CD4-positive, alpha-beta T cell (primary cell): ENCODE measurements around the gene LMNTD2. TPM values are rescaled to one million over a fixed set of nuclear protein-coding genes. Genes with fewer than 3 reads are reported as not detected.

ENCODE experiments used
- ATAC-seq: fragments of 200-7000 bp; cut with Tn5 transposase; one replicate; pipeline ENCODE4 v1.10.0; 2022; ENCODE audit warnings: mild to moderate bottlenecking; ENCODE audit not compliant: poor library complexity
- CTCF ChIA-PET: fragments of 350-600 bp; sonication (Branson Sonifier 250); formaldehyde crosslinking; loops from one replicate; lab custom pipeline; 2021; ENCODE audit warnings: antibody characterized with exemption, inconsistent platforms; lab: Charles Lee
- POLR2A ChIA-PET: fragments of 350-600 bp; sonication (Branson Sonifier 250); formaldehyde crosslinking; loops from one replicate; lab custom pipeline; 2021; ENCODE audit warnings: antibody characterized with exemption, inconsistent platforms; lab: Charles Lee
- DNase-seq, 14 experiments: peaks; one replicate each; pipeline ENCODE4 v3.0.0-alpha.2; 2013 to 2020; ENCODE audit warnings: mixed read lengths in 2 of 14
- H3K27ac ChIP-seq, 2 donors: one replicate each; pipeline versions ENCODE4 v1.5.1 to v1.7.0; 2013; ENCODE audit warnings: low read length in 2 of 2, low read depth in 1 of 2, mild to moderate bottlenecking in 1 of 2
- H3K27me3 ChIP-seq, 2 experiments: 1 replicate in 1 of 2; 2 replicates in 1 of 2; pipeline versions ENCODE4 v1.6.1 to v1.7.0; 2013; ENCODE audit warnings: low read length in 2 of 2, control low read depth in 1 of 2, mild to moderate bottlenecking in 1 of 2, moderate library complexity in 1 of 2; ENCODE audit not compliant: insufficient read depth in 2 of 2, control insufficient read depth in 1 of 2
- H3K36me3 ChIP-seq: one replicate; pipeline ENCODE4 v1.6.1; 2013; ENCODE audit warnings: low read length, control low read depth; ENCODE audit not compliant: insufficient read depth
- H3K4me1 ChIP-seq: one replicate; pipeline ENCODE4 v1.6.1; 2013; ENCODE audit warnings: low read length, control low read depth; ENCODE audit not compliant: insufficient read depth
- H3K4me3 ChIP-seq: one replicate; pipeline ENCODE4 v1.5.1; 2013; ENCODE audit warnings: mild to moderate bottlenecking, low read length, moderate library complexity
- H3K9me3 ChIP-seq, 2 experiments: 1 replicate in 1 of 2; 2 replicates in 1 of 2; pipeline versions ENCODE4 v1.6.1 to v1.7.0; 2013; ENCODE audit warnings: low read length in 2 of 2, mild to moderate bottlenecking in 2 of 2, control low read depth in 1 of 2, moderate library complexity in 1 of 2; ENCODE audit not compliant: control insufficient read depth in 1 of 2, insufficient read depth in 1 of 2
- H3K27ac Mint-ChIP-seq: one replicate; pipeline ENCODE4 v1.8.0; 2020; ENCODE audit warnings: mixed read lengths
- H3K27me3 Mint-ChIP-seq: one replicate; pipeline ENCODE4 v1.8.0; 2021; ENCODE audit warnings: mixed read lengths
- H3K36me3 Mint-ChIP-seq: one replicate; pipeline ENCODE4 v1.8.0; 2021; ENCODE audit warnings: low read depth, mixed read lengths
- H3K4me1 Mint-ChIP-seq: one replicate; pipeline ENCODE4 v1.8.0; 2021; ENCODE audit warnings: low read depth, mixed read lengths
- H3K4me3 Mint-ChIP-seq: one replicate; pipeline ENCODE4 v1.8.0; 2020; ENCODE audit warnings: mild to moderate bottlenecking, mixed read lengths
- H3K9me3 Mint-ChIP-seq: one replicate; pipeline ENCODE4 v1.8.0; 2020; ENCODE audit warnings: mixed read lengths
- CTCF ChIP-seq: fragments of 200-600 bp; IDR thresholded peaks from one replicate; pipeline ENCODE4 v1.8.0; 2022; ENCODE audit warnings: antibody characterized with exemption, mild to moderate bottlenecking
- intact Hi-C, 2 experiments: fragments of 100-400 bp; cut with DNase I in 1 of 2; cut with micrococcal nuclease in 1 of 2; formaldehyde crosslinking; loops; one replicate each; pipeline versions ENCODE4 v1.15.1 to v1.9.0; 2023 to 2025; cut with DNase I, micrococcal nuclease
- polyA plus RNA-seq, 2 donors: library from polyadenylated mRNA; unstranded; fragments of 120-200 nt; gene quantifications; one replicate each; pipeline ENCODE4 v1.2.1, GENCODE V29; 2013
- total RNA-seq, 174 experiments: library from RNA in 2 of 174; stranded (reverse) in 2 of 174; gene quantifications; one replicate each; pipeline ENCODE4 v1.2.3 and lab custom pipeline; 2021 to 2026

The LMNTD2 gene
- total RNA-seq (10 to 100 TPM in 1 of 2 experiments, 1 to 10 TPM in 1; 8.2 to 10.3 TPM), total RNA-seq (lab: John Stamatoyannopoulos, UW) (0.13 to 13.3 (median 5.0) reads per million in 172 experiments)
- 2.6 TPM for polyA plus RNA-seq (2013, experiment 1 of 2)
- 4.5 TPM for polyA plus RNA-seq (2013, experiment 2 of 2)

- Mint-ChIP-seq H3K4me3 (peak within 1 kb of the TSS; percentile 93), H3K9me3 (no peaks in the 10 kb centered on the region), H3K27me3 (no peaks in the 10 kb centered on the region), H3K4me1 (peaks cover 13% of the 10 kb centered on the region), H3K27ac (peak within 1 kb of the TSS; percentile 88), H3K36me3 (peaks cover 9% of the 10 kb centered on the region)
- Histone ChIP-seq H3K9me3 (no peaks in the 10 kb centered on the region), H3K4me1 (peaks cover 39% of the 10 kb centered on the region), H3K4me3 (peak within 1 kb of the TSS; percentile 60), H3K36me3 (peaks cover 10% of the 10 kb centered on the region), H3K27me3 (no peaks in the 10 kb centered on the region), H3K27ac (peak within 1 kb of the TSS; percentile 39 to 78)
- POLR2A ChIA-PET: interaction anchor here (0.8 to 2.2 kb wide), 10 partner anchors 8 to 186 kb away, joined by 3 to 21 read pairs (median 4); partner anchors contain the start of genes DEAF1, PHRF1 and TMEM80
- DNase-seq (peak; percentile 93 to 98 (median 96)), ATAC-seq (peak; percentile 92)
- CTCF ChIA-PET: interaction anchor here (0.7 to 1.6 kb wide), 3 partner anchors 8 to 136 kb away, joined by 3 read pairs; no protein-coding TSS in a partner anchor
- intact Hi-C loops: loop anchor here (1.0 to 10.0 kb wide), 4 partner anchors 8 to 134 kb away; partner anchors contain the start of genes DEAF1 (in 1 of the 2) and TMEM80 (in 1 of the 2)
- TF ChIP-seq CTCF: no peak
Measured at GRCh38 chr11:560305-561147, at the start of gene LMNTD2, which contains the start of gene RASSF7. Gene LMNTD2, minus strand, starts transcription at chr11:560738. Its CDS starts 22 bp downstream, at chr11:560716. Gene RASSF7, plus strand, starts transcription at chr11:560970. Its CDS starts 799 bp downstream, at chr11:561769.

GRCh38 chr11:609341-609811 lies 48.8 kb upstream of the LMNTD2 start:
- CTCF ChIA-PET: no interaction called here
- Mint-ChIP-seq H3K27me3 (no peaks in the 10 kb centered on the region), H3K4me1 (peaks cover 9% of the 10 kb centered on the region), H3K4me3 (no peak overlapping the region), H3K36me3 (peaks cover 52% of the 10 kb centered on the region), H3K9me3 (no peaks in the 10 kb centered on the region), H3K27ac (no peak overlapping the region)
- intact Hi-C loops: no loop called here
- DNase-seq: peak in 1 of 14 experiments; percentile 27
- Histone ChIP-seq H3K4me3 (no peak overlapping the region), H3K36me3 (peaks cover 95% of the 10 kb centered on the region), H3K9me3 (peaks cover 0 to 3% of the 10 kb centered on the region in 2 experiments), H3K4me1 (peaks cover 13% of the 10 kb centered on the region), H3K27ac (no peak overlapping the region), H3K27me3 (no peaks in the 10 kb centered on the region)
- ATAC-seq: no peak
- POLR2A ChIA-PET: no interaction called here
- TF ChIP-seq CTCF: no peak

- ChIA-PET POLR2A (no interaction called here), CTCF (no interaction called here)
- Mint-ChIP-seq H3K36me3 (peaks cover 54% of the 10 kb centered on the region), H3K4me1 (peaks cover 5% of the 10 kb centered on the region), H3K27ac (peak overlapping the region; percentile 65), H3K27me3 (no peaks in the 10 kb centered on the region), H3K9me3 (no peaks in the 10 kb centered on the region), H3K4me3 (no peak overlapping the region)
- H3K4me1 ChIP-seq: peaks cover 7% of the 10 kb centered on the region
- intact Hi-C loops: no loop called here
- H3K27me3 ChIP-seq: no peaks in the 10 kb centered on the region
- TF ChIP-seq CTCF: no peak
- H3K27ac ChIP-seq: no peak overlapping the region
- H3K9me3 ChIP-seq: peaks cover 0 to 3% of the 10 kb centered on the region in 2 experiments
- DNase-seq (no peak), ATAC-seq (no peak)
- peaks cover 95% of the 10 kb centered on the region for H3K36me3 ChIP-seq
- H3K4me3 ChIP-seq: no peak overlapping the region
Measured at GRCh38 chr11:608791-609251, 48.3 kb upstream of the LMNTD2 start.
